CD14-positive monocyte (primary cell): ENCODE results near the gene NDST3. TPM values are rescaled to one million over a fixed set of nuclear protein-coding genes. Genes with fewer than 3 reads are reported as not detected.

Experiments
- DNase-seq, 3 donors: peaks; one replicate each; pipeline ENCODE4 v3.0.0-alpha.2; 2011 to 2022
- H2AFZ ChIP-seq: 2 replicates; pipeline ENCODE4 v1.6.0; 2012; ENCODE audit warnings: mild to moderate bottlenecking, low read depth, low read length, inconsistent platforms; ENCODE audit not compliant: insufficient read depth, poor library complexity, severe bottlenecking
- H3K27ac ChIP-seq, 2 donors: 1 replicate in 1 of 2; 2 replicates in 1 of 2; pipeline ENCODE4 v1.5.1; 2012 to 2013; ENCODE audit warnings: low read length in 2 of 2, control low read depth in 1 of 2, inconsistent platforms in 1 of 2, low read depth in 1 of 2, mild to moderate bottlenecking in 1 of 2
- H3K27me3 ChIP-seq, 2 donors: one replicate each; pipeline versions ENCODE4 v1.6.0 to v1.6.1; 2011 to 2013; ENCODE audit warnings: low read length in 2 of 2; ENCODE audit not compliant: control insufficient read depth in 2 of 2, insufficient read depth in 2 of 2
- H3K36me3 ChIP-seq, 2 donors: replicated peaks in 1 of 2; 1 replicate in 1 of 2; 2 replicates in 1 of 2; pipeline versions ENCODE4 v1.5.1 to v1.6.1; 2012 to 2013; ENCODE audit warnings: low read length in 2 of 2, control low read depth in 1 of 2, inconsistent platforms in 1 of 2, mild to moderate bottlenecking in 1 of 2; ENCODE audit not compliant: insufficient read depth in 2 of 2, control insufficient read depth in 1 of 2
- H3K4me1 ChIP-seq, 2 donors: 1 replicate in 1 of 2; 2 replicates in 1 of 2; pipeline versions ENCODE4 v1.5.1 to v1.6.1; 2012 to 2013; ENCODE audit warnings: low read length in 2 of 2, control low read depth in 1 of 2, inconsistent platforms in 1 of 2, mild to moderate bottlenecking in 1 of 2, moderate library complexity in 1 of 2; ENCODE audit not compliant: insufficient read depth in 2 of 2, control insufficient read depth in 1 of 2
- H3K4me2 ChIP-seq: replicated peaks from 2 replicates; pipeline ENCODE3; 2012; ENCODE audit warnings: low read length, moderate library complexity, mild to moderate bottlenecking; ENCODE audit not compliant: poor library complexity, severe bottlenecking; ENCODE audit errors: extremely low read depth
- H3K4me3 ChIP-seq, 3 experiments: fragments of 200-600 bp in 1 of 3; sonication (generic) in 1 of 3; replicated peaks in 1 of 3; 1 replicate in 2 of 3; 2 replicates in 1 of 3; pipeline ENCODE4 v1.5.1; 2011 to 2013; ENCODE audit warnings: low read length in 3 of 3, mild to moderate bottlenecking in 3 of 3, control low read depth in 2 of 3, low read depth in 2 of 3, inconsistent platforms in 1 of 3, moderate library complexity in 1 of 3
- H3K79me2 ChIP-seq: 2 replicates; pipeline ENCODE4 v1.6.0; 2012; ENCODE audit warnings: mild to moderate bottlenecking, control low read depth, inconsistent platforms, low read length, moderate library complexity; ENCODE audit not compliant: insufficient read depth
- H3K9ac ChIP-seq: 2 replicates; pipeline ENCODE4 v1.6.0; 2017; ENCODE audit warnings: low read length, mild to moderate bottlenecking; ENCODE audit not compliant: insufficient read depth, poor library complexity, severe bottlenecking
- H3K9me3 ChIP-seq, 2 donors: replicated peaks in 1 of 2; 1 replicate in 1 of 2; 2 replicates in 1 of 2; pipeline versions ENCODE4 v1.5.1 to v1.6.1; 2012 to 2013; ENCODE audit warnings: low read length in 2 of 2, control low read depth in 1 of 2; ENCODE audit not compliant: control insufficient read depth in 1 of 2, insufficient read depth in 1 of 2
- H4K20me1 ChIP-seq: 2 replicates; pipeline ENCODE4 v1.6.0; 2012; ENCODE audit warnings: mild to moderate bottlenecking, low read length, control low read depth, moderate library complexity; ENCODE audit not compliant: insufficient read depth
- H3K27ac Mint-ChIP-seq, 7 donors: one replicate each; pipeline ENCODE4 v1.8.0; 2020; ENCODE audit warnings: mild to moderate bottlenecking in 7 of 7, mixed read lengths in 7 of 7, moderate library complexity in 6 of 7, inconsistent platforms in 2 of 7
- H3K27me3 Mint-ChIP-seq, 3 donors: one replicate each; pipeline ENCODE4 v1.8.0; 2021 to 2022; ENCODE audit warnings: low read depth in 3 of 3, mild to moderate bottlenecking in 3 of 3, mixed read lengths in 3 of 3, moderate library complexity in 3 of 3, inconsistent platforms in 1 of 3
- H3K36me3 Mint-ChIP-seq, 2 donors: one replicate each; pipeline ENCODE4 v1.8.0; 2020; ENCODE audit warnings: mixed read lengths in 2 of 2, inconsistent platforms in 1 of 2, mild to moderate bottlenecking in 1 of 2
- H3K4me1 Mint-ChIP-seq: one replicate; pipeline ENCODE4 v1.8.0; 2020; ENCODE audit warnings: mild to moderate bottlenecking, mixed read lengths
- H3K4me3 Mint-ChIP-seq, 2 donors: one replicate each; pipeline ENCODE4 v1.8.0; 2020; ENCODE audit warnings: mild to moderate bottlenecking in 2 of 2, mixed read lengths in 2 of 2, moderate library complexity in 1 of 2
- H3K9me3 Mint-ChIP-seq, 7 donors: one replicate each; pipeline ENCODE4 v1.8.0; 2020 to 2022; ENCODE audit warnings: mixed read lengths in 7 of 7, mild to moderate bottlenecking in 6 of 7, moderate library complexity in 6 of 7, inconsistent platforms in 2 of 7
- WGBS: methylation state at CpG from one replicate; pipeline ENCODE4 v1.1.5; 2013; ENCODE audit warnings: missing lambda C conversion rate; ENCODE audit not compliant: insufficient coverage; 5-methylcytosine and 5-hydroxymethylcytosine counted together
- intact Hi-C, 2 donors: fragments of 100-400 bp; cut with micrococcal nuclease; formaldehyde crosslinking; loops; one replicate each; pipeline versions ENCODE4 v1.15.0 to v1.15.1; 2023
- polyA plus RNA-seq, 3 donors: library from polyadenylated mRNA; depleted of rRNA in 1 of 3; unstranded in 2 of 3; stranded (reverse) in 1 of 3; fragments of 300-500 nt in 2 of 3; fragments of >200 nt in 1 of 3; fragmentation: Illumina TruSeq in 2 of 3; gene quantifications; 1 replicate in 2 of 3; 2 replicates in 1 of 3; pipeline ENCODE4 v1.2.3, GENCODE V29; 2012 to 2021
- TF ChIP-seq, protein P1 (sequence below): fragments of 200-600 bp; IDR thresholded peaks from one replicate; pipeline ENCODE4 v1.8.0; 2022; ENCODE audit warnings: antibody characterized with exemption, mild to moderate bottlenecking

NDST3 gene
- polyA plus RNA-seq, 3 donors = not detected

DNA sequence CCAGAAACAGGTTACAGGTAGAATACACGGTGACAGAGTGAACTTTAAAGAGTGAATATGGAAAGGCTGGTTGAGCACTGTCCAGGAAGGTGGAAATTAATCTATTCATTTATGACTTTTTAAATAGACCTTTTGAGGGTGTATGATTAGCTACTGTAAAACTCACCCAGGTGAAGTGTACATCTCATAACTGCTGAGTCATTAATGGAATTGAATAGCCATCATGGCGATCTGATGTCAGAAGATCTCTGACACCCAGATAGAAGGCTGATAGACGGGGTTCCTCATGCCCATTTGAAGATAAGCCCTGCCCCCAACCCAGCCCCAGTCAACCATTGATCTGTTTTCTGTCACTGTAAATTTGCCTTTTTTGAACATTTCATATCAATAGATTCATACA is 234.5 kb downstream of the NDST3 start:
- no peaks in the 10 kb centered on the region for H3K79me2 ChIP-seq
- H3K4me3 ChIP-seq = no peak overlapping the region
- no CpG with 5 or more reads among the region's 3 CpGs for WGBS
- peaks cover 7 to 9% (median 8%) of the 10 kb centered on the region in 3 donors for H3K27me3 Mint-ChIP-seq
- H3K4me3 Mint-ChIP-seq = no peak overlapping the region
- TF ChIP-seq, protein P1, sequence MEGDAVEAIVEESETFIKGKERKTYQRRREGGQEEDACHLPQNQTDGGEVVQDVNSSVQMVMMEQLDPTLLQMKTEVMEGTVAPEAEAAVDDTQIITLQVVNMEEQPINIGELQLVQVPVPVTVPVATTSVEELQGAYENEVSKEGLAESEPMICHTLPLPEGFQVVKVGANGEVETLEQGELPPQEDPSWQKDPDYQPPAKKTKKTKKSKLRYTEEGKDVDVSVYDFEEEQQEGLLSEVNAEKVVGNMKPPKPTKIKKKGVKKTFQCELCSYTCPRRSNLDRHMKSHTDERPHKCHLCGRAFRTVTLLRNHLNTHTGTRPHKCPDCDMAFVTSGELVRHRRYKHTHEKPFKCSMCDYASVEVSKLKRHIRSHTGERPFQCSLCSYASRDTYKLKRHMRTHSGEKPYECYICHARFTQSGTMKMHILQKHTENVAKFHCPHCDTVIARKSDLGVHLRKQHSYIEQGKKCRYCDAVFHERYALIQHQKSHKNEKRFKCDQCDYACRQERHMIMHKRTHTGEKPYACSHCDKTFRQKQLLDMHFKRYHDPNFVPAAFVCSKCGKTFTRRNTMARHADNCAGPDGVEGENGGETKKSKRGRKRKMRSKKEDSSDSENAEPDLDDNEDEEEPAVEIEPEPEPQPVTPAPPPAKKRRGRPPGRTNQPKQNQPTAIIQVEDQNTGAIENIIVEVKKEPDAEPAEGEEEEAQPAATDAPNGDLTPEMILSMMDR = no peak
- H3K4me1 Mint-ChIP-seq = peaks cover 4% of the 10 kb centered on the region
- peak overlapping the region in 1 of 7 donors; percentile 8 for H3K27ac Mint-ChIP-seq
- no peak overlapping the region for H3K4me2 ChIP-seq
- no peaks in the 10 kb centered on the region for H3K4me1 ChIP-seq
- DNase-seq = no peak
- H3K27me3 ChIP-seq = peaks cover 0 to 2% of the 10 kb centered on the region in 2 donors
- no peak overlapping the region for H3K9ac ChIP-seq
- no peaks in the 10 kb centered on the region for H3K36me3 ChIP-seq
- no peaks in the 10 kb centered on the region for H3K36me3 Mint-ChIP-seq
- intact Hi-C loops = no loop called here
- no peak overlapping the region for H2AFZ ChIP-seq
- peaks cover 0 to 10% (median 4%) of the 10 kb centered on the region in 7 donors for H3K9me3 Mint-ChIP-seq
- H3K27ac ChIP-seq = no peak overlapping the region
- no peaks in the 10 kb centered on the region for H3K9me3 ChIP-seq
- no peaks in the 10 kb centered on the region for H4K20me1 ChIP-seq

DNA sequence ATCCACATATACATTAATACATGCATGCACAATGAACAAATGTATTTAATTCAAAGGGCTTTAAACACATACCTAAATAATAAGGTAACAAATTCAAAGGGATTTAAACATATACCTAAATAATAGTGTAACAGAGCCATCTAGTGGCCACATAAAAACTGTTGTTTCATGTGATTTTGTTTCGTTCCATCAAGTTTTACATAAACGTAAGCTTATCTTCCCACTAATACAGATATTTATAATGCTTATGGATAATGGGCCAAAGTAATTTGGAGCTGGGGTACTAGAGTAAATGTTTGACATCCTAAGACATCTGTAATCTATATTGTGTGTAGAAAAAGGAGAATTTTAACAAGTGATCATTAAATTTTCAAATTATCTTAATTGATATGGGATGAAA is 236.2 kb downstream of the NDST3 start:
- no peak overlapping the region for H3K27ac ChIP-seq
- peaks cover 0 to 4% of the 10 kb centered on the region in 2 donors for H3K9me3 ChIP-seq
- H3K9ac ChIP-seq = no peak overlapping the region
- Mint-ChIP-seq H3K9me3 (peaks cover 0 to 5% (median 2%) of the 10 kb centered on the region in 7 donors), H3K27me3 (peaks cover 0 to 4% (median 0%) of the 10 kb centered on the region in 3 donors), H3K36me3 (peaks cover 0 to 3% of the 10 kb centered on the region in 2 donors), H3K27ac (no peak overlapping the region), H3K4me3 (no peak overlapping the region), H3K4me1 (peaks cover 6% of the 10 kb centered on the region)
- H2AFZ ChIP-seq = no peak overlapping the region
- H3K79me2 ChIP-seq = no peaks in the 10 kb centered on the region
- no peaks in the 10 kb centered on the region for H3K27me3 ChIP-seq
- intact Hi-C loops = no loop called here
- no peak overlapping the region for H3K4me3 ChIP-seq
- no peaks in the 10 kb centered on the region for H4K20me1 ChIP-seq
- peak; percentile 12 to 61 (median 28) for DNase-seq
- TF ChIP-seq, protein P1 = peak; percentile 75
- no peaks in the 10 kb centered on the region for H3K36me3 ChIP-seq
- no peak overlapping the region for H3K4me2 ChIP-seq
- peaks cover 5 to 6% of the 10 kb centered on the region in 2 donors for H3K4me1 ChIP-seq
- WGBS = no CpG with 5 or more reads among the region's 2 CpGs
